Activated naive CD4-positive, alpha-beta T cell treated with anti-CD3 and anti-CD28 coated beads, Interleukin-2, amount 10 ng/mL, durations not matched to agents 5 hours and 36 hours (primary cell): ENCODE data around the gene SLC16A3. TPM values are rescaled to one million over a fixed set of nuclear protein-coding genes. Genes with fewer than 3 reads are reported as not detected.

Experiments
- microRNA-seq: library from miRNA; unstranded; fragments of <30 nt; microRNA quantifications from one replicate; pipeline ENCODE4 v1.2.0, GENCODE V29; 2022; ENCODE audit warnings: borderline microRNAs expressed, borderline replicate concordance
- total RNA-seq, 2 experiments: library from RNA; stranded (reverse); gene quantifications; one replicate each; pipeline ENCODE4 v1.2.3, GENCODE V29; 2021

The SLC16A3 gene
- total RNA-seq, result 100 to 1,000 TPM; 156 to 157 TPM

GRCh38 chr17:82228842-82229697, at the start of gene SLC16A3:
SLC16A3 (plus strand) TSS chr17:82229042; CDS start chr17:82236009, 6,967 bp downstream.

GRCh38 chr17:82212331-82213250, 16.3 kb upstream of the SLC16A3 start, which contains the start of gene CCDC57:
CCDC57 (minus strand) TSS chr17:82212842; CDS start chr17:82201944, 10,898 bp downstream.

GRCh38 chr17:82273327-82274133, 44.7 kb downstream of the SLC16A3 start, which contains the start of gene CSNK1D:
CSNK1D (minus strand) TSS chr17:82273700; CDS start chr17:82273381, 319 bp downstream.

Small RNAs within 50 kb of the gene (microRNA-seq; reads per million reads assigned to microRNA genes)
- not detected for gene MIR6787

Other genes starting within 250 kb of the SLC16A3 start
- 10 to 100 TPM; 49.8 to 49.9 TPM for gene CENPX, start 206.2 kb upstream of the SLC16A3 start, total RNA-seq
- gene LRRC45, start 205.7 kb upstream of the SLC16A3 start, total RNA-seq, result 10 to 100 TPM; 29.8 to 33.7 TPM
- gene RAC3, start 197.4 kb upstream of the SLC16A3 start, total RNA-seq, result 1 to 10 TPM; 6.0 to 6.2 TPM
- gene DCXR, start 191.3 kb upstream of the SLC16A3 start, total RNA-seq, result 100 to 1,000 TPM in 1 of 2 experiments, 10 to 100 TPM in 1; 98.5 to 103 TPM
- gene RFNG, start 177.2 kb upstream of the SLC16A3 start, total RNA-seq, result 10 to 100 TPM; 25.1 to 26.8 TPM
- gene GPS1, start 177.1 kb upstream of the SLC16A3 start, total RNA-seq, result 10 to 100 TPM; 66.6 to 67.5 TPM
- 100 to 1,000 TPM; 110 to 111 TPM for gene DUS1L, start 163.2 kb upstream of the SLC16A3 start, total RNA-seq
- gene FASN, start 130.8 kb upstream of the SLC16A3 start, total RNA-seq, result 100 to 1,000 TPM; 153 to 162 TPM
- 10 to 100 TPM; 67.7 to 72.9 TPM for gene CCDC57, start 16.2 kb upstream of the SLC16A3 start, total RNA-seq
- 100 to 1,000 TPM; 116 to 121 TPM for gene CSNK1D, start 44.7 kb downstream of the SLC16A3 start, total RNA-seq
- 100 to 1,000 TPM; 238 to 240 TPM for gene CD7, start 88.6 kb downstream of the SLC16A3 start, total RNA-seq
- gene SECTM1, start 104.7 kb downstream of the SLC16A3 start, total RNA-seq, result 1 to 10 TPM; 5.7 to 6.7 TPM
- gene TEX19, start 130.2 kb downstream of the SLC16A3 start, total RNA-seq, result not detected
- under 1 TPM in 1 of 2 experiments, not detected in 1; 0.20 TPM for gene UTS2R, start 142.7 kb downstream of the SLC16A3 start, total RNA-seq
- 10 to 100 TPM; 60.7 to 65.6 TPM for gene HEXD, start 189.3 kb downstream of the SLC16A3 start, total RNA-seq
- 10 to 100 TPM; 24.5 to 25.6 TPM for gene OGFOD3, start 189.5 kb downstream of the SLC16A3 start, total RNA-seq
- gene CYBC1, start 221.7 kb downstream of the SLC16A3 start, total RNA-seq, result 100 to 1,000 TPM; 242 to 271 TPM
- gene NARF, start 229.7 kb downstream of the SLC16A3 start, total RNA-seq, result 100 to 1,000 TPM; 131 to 136 TPM